ENCODE measurements around the gene TLK1.

DNA sequence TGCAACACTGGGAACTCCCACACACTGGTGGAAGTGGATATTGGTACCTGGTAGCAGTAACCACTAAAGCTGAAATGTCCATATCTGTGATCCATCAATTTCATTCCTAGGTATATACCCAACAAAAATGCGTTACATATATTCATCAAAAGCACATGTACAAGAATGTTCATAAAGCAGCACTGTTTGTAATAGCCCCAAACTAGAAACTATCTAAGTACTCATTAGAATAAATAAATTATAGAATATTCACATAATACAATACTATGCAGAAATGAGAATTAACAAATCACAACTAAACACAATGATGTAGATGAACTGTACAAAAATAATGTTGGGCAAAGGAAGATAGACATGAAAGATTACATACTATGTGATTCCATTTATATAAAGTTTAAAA lies 11.1 kb upstream of the TLK1 start:
- TF ChIP-seq, protein P1, sequence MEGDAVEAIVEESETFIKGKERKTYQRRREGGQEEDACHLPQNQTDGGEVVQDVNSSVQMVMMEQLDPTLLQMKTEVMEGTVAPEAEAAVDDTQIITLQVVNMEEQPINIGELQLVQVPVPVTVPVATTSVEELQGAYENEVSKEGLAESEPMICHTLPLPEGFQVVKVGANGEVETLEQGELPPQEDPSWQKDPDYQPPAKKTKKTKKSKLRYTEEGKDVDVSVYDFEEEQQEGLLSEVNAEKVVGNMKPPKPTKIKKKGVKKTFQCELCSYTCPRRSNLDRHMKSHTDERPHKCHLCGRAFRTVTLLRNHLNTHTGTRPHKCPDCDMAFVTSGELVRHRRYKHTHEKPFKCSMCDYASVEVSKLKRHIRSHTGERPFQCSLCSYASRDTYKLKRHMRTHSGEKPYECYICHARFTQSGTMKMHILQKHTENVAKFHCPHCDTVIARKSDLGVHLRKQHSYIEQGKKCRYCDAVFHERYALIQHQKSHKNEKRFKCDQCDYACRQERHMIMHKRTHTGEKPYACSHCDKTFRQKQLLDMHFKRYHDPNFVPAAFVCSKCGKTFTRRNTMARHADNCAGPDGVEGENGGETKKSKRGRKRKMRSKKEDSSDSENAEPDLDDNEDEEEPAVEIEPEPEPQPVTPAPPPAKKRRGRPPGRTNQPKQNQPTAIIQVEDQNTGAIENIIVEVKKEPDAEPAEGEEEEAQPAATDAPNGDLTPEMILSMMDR (IDR thresholded peaks at IDR 0.05; ENCODE audit: insufficient read depth, low read depth, low read length), result no peak
- TF ChIP-seq EZH2 (IDR thresholded peaks at IDR 0.05; ENCODE audit: insufficient read depth, low read length), result no peak

Data from astrocyte (in vitro differentiated cells and primary cell).